ENCODE results near the gene LAT.
"Not testable (repeated sequence)": the region's sequence is repeated elsewhere in the genome, so short reads cannot be mapped to it uniquely, and the experiment has no call there.

The LAT gene

GRCh38 chr16:28964496-28964895, 20.4 kb upstream of the LAT start:
- DNase-seq (ENCODE audit: low read depth), result no peak
- no peak for TF ChIP-seq CTCF (conservative IDR thresholded peaks at IDR 0.05; ENCODE audit: low read length)

GRCh38 chr16:28967156-28967555, 17.7 kb upstream of the LAT start:
- no peak for DNase-seq (ENCODE audit: low read depth)
- TF ChIP-seq CTCF (conservative IDR thresholded peaks at IDR 0.05; ENCODE audit: low read length), result no peak
- H3K4me3 ChIP-seq (ENCODE audit: low read length), result no peak overlapping the region

More at GRCh38 chr16:28964496-28964895, 20.4 kb upstream of the LAT start:
- H3K4me3 ChIP-seq (ENCODE audit: low read length), result no peak overlapping the region

- not testable (repeated sequence) for H3K4me3 ChIP-seq (ENCODE audit: low read length); DNase-seq (ENCODE audit: low read depth)
Observed at GRCh38 chr16:28969696-28970095, 15.2 kb upstream of the LAT start.

GRCh38 chr16:28974007-28974436, 10.8 kb upstream of the LAT start:
- H3K4me3 ChIP-seq (ENCODE audit: low read length), result peak overlapping the region; percentile 99
- peak; percentile 76 for TF ChIP-seq CTCF (conservative IDR thresholded peaks at IDR 0.05; ENCODE audit: low read length)
- DNase-seq (ENCODE audit: low read depth), result peak; percentile 61

- peak; percentile 96 for DNase-seq (ENCODE audit: low read depth)
- peak within 1 kb of the TSS; percentile 99 for H3K4me3 ChIP-seq (ENCODE audit: low read length)
- no peak for TF ChIP-seq CTCF (conservative IDR thresholded peaks at IDR 0.05; ENCODE audit: low read length)
Observed at GRCh38 chr16:28974437-28975157, 10.3 kb upstream of the LAT start, which contains the start of gene SPNS1. TSS of gene SPNS1 (plus strand) at chr16:28974778. CDS start at chr16:28975152, 374 bp downstream.

GRCh38 chr16:28975158-28975599, 9.7 kb upstream of the LAT start:
- DNase-seq (ENCODE audit: low read depth), result no peak
- TF ChIP-seq CTCF (conservative IDR thresholded peaks at IDR 0.05; ENCODE audit: low read length), result no peak
- peak overlapping the region; percentile 99 for H3K4me3 ChIP-seq (ENCODE audit: low read length)

- TF ChIP-seq CTCF (conservative IDR thresholded peaks at IDR 0.05; ENCODE audit: low read length), result peak; percentile 23
- H3K4me3 ChIP-seq (ENCODE audit: low read length), result no peak overlapping the region
- no peak for DNase-seq (ENCODE audit: low read depth)
Observed at GRCh38 chr16:28977703-28978662, 6.9 kb upstream of the LAT start.

- not testable (repeated sequence) for H3K4me3 ChIP-seq (ENCODE audit: low read length); DNase-seq (ENCODE audit: low read depth)
Observed at GRCh38 chr16:28980330-28980729, 4.5 kb upstream of the LAT start.
